Esophagus squamous epithelium (tissue), 4 donors: ENCODE measurements around the gene DUOXA2.

Experiments
- CTCF ChIP-seq, 6 experiments: fragments of 450-650 bp in 4 of 6; fragments of 200-600 bp in 2 of 6; sonication (generic) in 2 of 6; IDR thresholded peaks; one replicate each; pipeline ENCODE4 v1.5.1; 2016 to 2019; ENCODE audit warnings: antibody characterized with exemption in 6 of 6, mild to moderate bottlenecking in 4 of 6, moderate library complexity in 4 of 6
- POLR2A ChIP-seq, 4 donors: fragments of 450-650 bp; IDR thresholded peaks; one replicate each; pipeline ENCODE4 v1.6.1; 2017; ENCODE audit warnings: antibody characterized with exemption in 4 of 4, mild to moderate bottlenecking in 4 of 4, moderate library complexity in 3 of 4

DNA sequence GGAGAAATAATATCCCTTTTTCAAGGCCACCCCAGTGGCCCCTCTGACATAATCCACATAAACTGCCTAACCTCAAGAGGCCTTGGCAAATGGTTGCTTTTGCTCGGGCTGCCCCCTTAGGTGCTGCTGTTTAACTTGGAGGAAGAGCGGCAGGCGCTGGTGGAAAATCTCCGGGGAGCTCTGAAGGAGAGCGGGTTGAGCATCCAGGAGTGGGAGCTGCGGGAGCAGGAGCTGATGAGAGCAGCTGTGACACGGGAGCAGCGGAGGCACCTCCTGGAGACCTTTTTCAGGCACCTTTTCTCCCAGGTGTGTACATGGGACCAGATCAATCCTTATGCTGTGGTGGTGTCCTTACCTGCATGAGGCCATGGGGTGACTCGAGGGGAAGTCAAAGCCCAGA lies 30.6 kb downstream of the DUOXA2 start:
- TF ChIP-seq CTCF (IDR thresholded peaks at IDR 0.05) = no peak
- TF ChIP-seq POLR2A (IDR thresholded peaks at IDR 0.05) = no peak
